HL-60 (cell line): ENCODE measurements around the gene TMEM217.

ENCODE experiments used
- DNase-seq, 2 experiments: peaks; one replicate each; pipeline ENCODE4 v3.0.0-alpha.2; 2010 to 2020; ENCODE audit warnings: low read depth in 1 of 2, low spot score in 1 of 2
- H3K27ac ChIP-seq: fragments of 250-450 bp; sonication (Bioruptor Pico); replicated peaks from 2 replicates; pipeline ENCODE4 v1.5.1; 2020; ENCODE audit warnings: mild to moderate bottlenecking, moderate library complexity
- H3K27me3 ChIP-seq: fragments of 250-450 bp; sonication (Bioruptor Pico); 2 replicates; pipeline ENCODE4 v1.5.1; 2021; ENCODE audit warnings: mild to moderate bottlenecking, moderate library complexity; ENCODE audit not compliant: insufficient read depth, poor library complexity, severe bottlenecking
- H3K4me3 ChIP-seq: replicated peaks from 2 replicates; pipeline ENCODE4 v1.5.1; 2011; ENCODE audit warnings: mild to moderate bottlenecking, control low read depth, low read length; ENCODE audit not compliant: insufficient read depth
- GABPA ChIP-seq: IDR thresholded peaks from 2 replicates; pipeline ENCODE4 v1.6.1; 2012; ENCODE audit warnings: low read depth
- POLR2AphosphoS5 ChIP-seq: IDR thresholded peaks from 2 replicates; pipeline ENCODE4 v1.6.1; 2012; ENCODE audit warnings: low read depth
- REST ChIP-seq: IDR thresholded peaks from 2 replicates; pipeline ENCODE4 v1.6.1; 2012; ENCODE audit warnings: low read depth; ENCODE audit not compliant: insufficient replicate concordance
- SPI1 ChIP-seq: IDR thresholded peaks from 2 replicates; pipeline ENCODE4 v1.6.1; 2012; ENCODE audit warnings: low read depth, mild to moderate bottlenecking, borderline replicate concordance
- TF ChIP-seq, protein P1 (sequence below): IDR thresholded peaks from one replicate; pipeline ENCODE4 v1.5.1; 2011; ENCODE audit warnings: low read length, control low read depth, inconsistent platforms; ENCODE audit not compliant: insufficient read depth

Gene TMEM217

GRCh38 chr6:37192666-37193065 is 65.3 kb downstream of the TMEM217 start:
- no peak for TF ChIP-seq GABPA
- Histone ChIP-seq H3K4me3 (no peak overlapping the region), H3K27ac (no peak overlapping the region), H3K27me3 (no peaks in the 10 kb centered on the region)
- DNase-seq = no peak

GRCh38 chr6:37190159-37190535 is 67.8 kb downstream of the TMEM217 start:
- H3K27ac ChIP-seq = peak overlapping the region; percentile 52
- TF ChIP-seq GABPA (no peak), POLR2AphosphoS5 (no peak), SPI1 (no peak), REST (no peak)
- TF ChIP-seq, protein P1, sequence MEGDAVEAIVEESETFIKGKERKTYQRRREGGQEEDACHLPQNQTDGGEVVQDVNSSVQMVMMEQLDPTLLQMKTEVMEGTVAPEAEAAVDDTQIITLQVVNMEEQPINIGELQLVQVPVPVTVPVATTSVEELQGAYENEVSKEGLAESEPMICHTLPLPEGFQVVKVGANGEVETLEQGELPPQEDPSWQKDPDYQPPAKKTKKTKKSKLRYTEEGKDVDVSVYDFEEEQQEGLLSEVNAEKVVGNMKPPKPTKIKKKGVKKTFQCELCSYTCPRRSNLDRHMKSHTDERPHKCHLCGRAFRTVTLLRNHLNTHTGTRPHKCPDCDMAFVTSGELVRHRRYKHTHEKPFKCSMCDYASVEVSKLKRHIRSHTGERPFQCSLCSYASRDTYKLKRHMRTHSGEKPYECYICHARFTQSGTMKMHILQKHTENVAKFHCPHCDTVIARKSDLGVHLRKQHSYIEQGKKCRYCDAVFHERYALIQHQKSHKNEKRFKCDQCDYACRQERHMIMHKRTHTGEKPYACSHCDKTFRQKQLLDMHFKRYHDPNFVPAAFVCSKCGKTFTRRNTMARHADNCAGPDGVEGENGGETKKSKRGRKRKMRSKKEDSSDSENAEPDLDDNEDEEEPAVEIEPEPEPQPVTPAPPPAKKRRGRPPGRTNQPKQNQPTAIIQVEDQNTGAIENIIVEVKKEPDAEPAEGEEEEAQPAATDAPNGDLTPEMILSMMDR = no peak
- no peak for DNase-seq
- H3K4me3 ChIP-seq = no peak overlapping the region
- no peaks in the 10 kb centered on the region for H3K27me3 ChIP-seq

- Histone ChIP-seq H3K27me3 (no peaks in the 10 kb centered on the region), H3K4me3 (no peak overlapping the region), H3K27ac (peak overlapping the region; percentile 54)
- TF ChIP-seq REST (no peak), POLR2AphosphoS5 (no peak), SPI1 (no peak), GABPA (no peak)
- TF ChIP-seq, protein P1 = no peak
- no peak for DNase-seq
Observed at GRCh38 chr6:37188962-37189510, 68.9 kb downstream of the TMEM217 start.

GRCh38 chr6:37187321-37188022 is 70.5 kb downstream of the TMEM217 start:
- peak overlapping the region; percentile 16 for H3K27ac ChIP-seq
- TF ChIP-seq SPI1 (no peak), GABPA (no peak), POLR2AphosphoS5 (no peak), REST (no peak)
- TF ChIP-seq, protein P1 = no peak
- H3K4me3 ChIP-seq = no peak overlapping the region
- no peak for DNase-seq
- H3K27me3 ChIP-seq = no peaks in the 10 kb centered on the region
